ENCODE measurements around the gene LTF. TPM values are rescaled to one million over a fixed set of nuclear protein-coding genes. Genes with fewer than 3 reads are reported as not detected.

LTF gene
- polyA plus RNA-seq, 1 donor from 2014 or later, result not detected

GRCh38 chr3:46481636-46482035 is 16.9 kb upstream of the LTF start:
- no peaks in the 10 kb centered on the region for H3F3A ChIP-seq (ENCODE audit: insufficient read depth, low read length, poor library complexity, severe bottlenecking)
- H3K9ac ChIP-seq (ENCODE audit: low read length), result no peak overlapping the region
- no peaks in the 10 kb centered on the region for H3K79me2 ChIP-seq (replicated peaks; ENCODE audit: insufficient read depth, low read length)
- TF ChIP-seq SMC3 (conservative IDR thresholded peaks at IDR 0.05; ENCODE audit: poor library complexity) (no peak), REST (IDR thresholded peaks at IDR 0.05; ENCODE audit: borderline replicate concordance) (no peak), MXI1 (conservative IDR thresholded peaks at IDR 0.05; ENCODE audit: poor library complexity, severe bottlenecking) (no peak), TAF1 (IDR thresholded peaks at IDR 0.05; ENCODE audit: low read depth) (no peak), CTCF (IDR thresholded peaks at IDR 0.05; ENCODE audit: poor library complexity, severe bottlenecking) (no peak), POLR2AphosphoS5 (IDR thresholded peaks at IDR 0.05) (no peak), RAD21 (conservative IDR thresholded peaks at IDR 0.05) (no peak), EP300 (conservative IDR thresholded peaks at IDR 0.05; ENCODE audit: poor library complexity, severe bottlenecking) (no peak), EZH2 (IDR thresholded peaks at IDR 0.05; ENCODE audit: borderline replicate concordance, insufficient read depth, low read length, poor library complexity, severe bottlenecking) (no peak)
- no peak overlapping the region for H3K4me2 ChIP-seq (ENCODE audit: low read length)
- no peaks in the 10 kb centered on the region for H3K9me3 ChIP-seq (ENCODE audit: low read length)
- H4K20me1 ChIP-seq (ENCODE audit: insufficient read depth), result no peaks in the 10 kb centered on the region
- no peak overlapping the region for H3K27ac ChIP-seq (ENCODE audit: low read length)
- H3K27me3 ChIP-seq (ENCODE audit: insufficient read depth, low read depth, low read length), result no peaks in the 10 kb centered on the region
- H3K36me3 ChIP-seq (ENCODE audit: insufficient read depth, low read length), result no peaks in the 10 kb centered on the region
- no peaks in the 10 kb centered on the region for H3K9me2 ChIP-seq (ENCODE audit: insufficient read depth, low read length)
- no peak overlapping the region for H2AFZ ChIP-seq (ENCODE audit: low read depth, low read length)
- H3K4me3 ChIP-seq (ENCODE audit: low read length), result no peak overlapping the region

GRCh38 chr3:46480491-46481195 is 15.9 kb upstream of the LTF start:
- no peak overlapping the region for H2AFZ ChIP-seq (ENCODE audit: low read depth, low read length)
- no peak for TF ChIP-seq SMC3 (conservative IDR thresholded peaks at IDR 0.05; ENCODE audit: poor library complexity)
- TF ChIP-seq POLR2AphosphoS5 (IDR thresholded peaks at IDR 0.05), result no peak
- TF ChIP-seq EZH2 (IDR thresholded peaks at IDR 0.05; ENCODE audit: borderline replicate concordance, insufficient read depth, low read length, poor library complexity, severe bottlenecking), result no peak
- no peak for TF ChIP-seq TAF1 (IDR thresholded peaks at IDR 0.05; ENCODE audit: low read depth)
- TF ChIP-seq EP300 (conservative IDR thresholded peaks at IDR 0.05; ENCODE audit: poor library complexity, severe bottlenecking), result no peak

More at GRCh38 chr3:46480491-46481195, 15.9 kb upstream of the LTF start:
- Histone ChIP-seq H3K36me3 (ENCODE audit: insufficient read depth, low read length) (no peaks in the 10 kb centered on the region), H3K9me2 (ENCODE audit: insufficient read depth, low read length) (no peaks in the 10 kb centered on the region), H3K79me2 (replicated peaks; ENCODE audit: insufficient read depth, low read length) (no peaks in the 10 kb centered on the region), H4K20me1 (ENCODE audit: insufficient read depth) (no peaks in the 10 kb centered on the region), H3K9me3 (ENCODE audit: low read length) (no peaks in the 10 kb centered on the region), H3K9ac (ENCODE audit: low read length) (no peak overlapping the region), H3K4me3 (ENCODE audit: low read length) (no peak overlapping the region), H3K27me3 (ENCODE audit: insufficient read depth, low read depth, low read length) (no peaks in the 10 kb centered on the region), H3K4me2 (ENCODE audit: low read length) (no peak overlapping the region), H3K27ac (ENCODE audit: low read length) (no peak overlapping the region), H3F3A (ENCODE audit: insufficient read depth, low read length, poor library complexity, severe bottlenecking) (no peaks in the 10 kb centered on the region)
